BLaER1 treated with 17β-estradiol and CSF1 and Interleukin-3, amounts not matched to agents 10 nM and 100 nM (cell line): ENCODE measurements around the gene MCM9.

Experiments
- H3K27ac ChIP-seq, 11 experiments: shearing (Covaris generic); formaldehyde crosslinking; 2 replicates each; pipeline ENCODE4 v1.8.1; 2022
- H3K27me3 ChIP-seq, 11 experiments: shearing (Covaris generic); formaldehyde crosslinking; 2 replicates each; pipeline ENCODE4 v1.8.1; 2022
- H3K36me3 ChIP-seq, 11 experiments: shearing (Covaris generic); formaldehyde crosslinking; 2 replicates each; pipeline ENCODE4 v1.8.1; 2022
- H3K4me1 ChIP-seq, 10 experiments: shearing (Covaris generic); formaldehyde crosslinking; 2 replicates each; pipeline ENCODE4 v1.8.1; 2022
- H3K4me2 ChIP-seq, 11 experiments: shearing (Covaris generic); formaldehyde crosslinking; 2 replicates each; pipeline ENCODE4 v1.8.1; 2022
- H3K4me3 ChIP-seq, 10 experiments: shearing (Covaris generic); formaldehyde crosslinking; 2 replicates each; pipeline ENCODE4 v1.8.1; 2022
- H3K9ac ChIP-seq, 11 experiments: shearing (Covaris generic); formaldehyde crosslinking; 2 replicates each; pipeline ENCODE4 v1.8.1; 2022
- H3K9me3 ChIP-seq, 11 experiments: shearing (Covaris generic); formaldehyde crosslinking; replicated peaks in 1 of 11; 2 replicates each; pipeline ENCODE4 v1.8.1; 2022
- H4K20me1 ChIP-seq, 11 experiments: shearing (Covaris generic); formaldehyde crosslinking; 2 replicates each; pipeline ENCODE4 v1.8.1; 2022
- Cebpa-rat ChIP-seq, 11 experiments: shearing (Covaris generic); IDR thresholded peaks; 2 replicates each; pipeline ENCODE4 v1.8.1; 2022

Gene MCM9

DNA sequence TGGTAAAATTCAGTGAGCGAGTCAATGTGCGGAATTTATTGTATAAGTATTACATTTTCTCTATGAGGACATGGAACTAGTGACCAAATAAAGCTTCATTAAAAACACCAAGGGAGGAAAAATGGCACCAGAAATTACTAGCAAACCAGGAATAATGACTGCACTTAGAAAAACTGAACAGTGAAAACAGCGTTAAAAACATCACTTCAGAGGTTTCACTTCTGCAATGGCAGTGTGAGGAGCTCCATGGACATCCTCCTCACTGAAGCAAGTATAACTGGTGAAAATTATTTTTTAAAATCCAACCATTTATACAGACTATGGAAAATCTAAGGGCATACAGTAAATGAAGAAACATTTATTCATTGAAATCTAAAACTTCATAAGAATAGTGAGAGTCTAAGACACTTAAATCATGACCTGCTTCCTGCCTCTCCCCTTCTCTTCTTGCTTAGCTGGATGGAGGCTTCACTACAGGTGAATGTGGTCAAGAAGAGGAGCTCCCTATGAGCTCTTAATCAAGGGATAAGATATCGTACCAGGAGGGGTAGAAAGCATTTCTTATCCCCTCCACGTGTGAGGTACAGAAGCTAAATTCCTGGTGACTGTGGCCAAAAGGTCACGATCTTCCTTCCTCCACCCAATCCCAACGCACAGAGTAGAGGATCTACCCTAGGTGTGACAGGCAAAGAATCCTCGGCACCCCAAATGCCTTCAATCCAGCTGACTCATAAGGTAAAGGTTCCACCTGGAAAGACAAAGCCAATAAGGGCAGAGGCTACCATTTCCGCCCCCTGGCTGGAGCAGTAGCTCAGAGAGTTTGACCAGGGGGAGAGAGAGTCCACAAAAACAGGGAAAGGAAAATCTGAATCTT, 53.3 kb downstream of the MCM9 start:
- H3K27me3 ChIP-seq, result no peaks in the 10 kb centered on the region
- H3K9me3 ChIP-seq, result peaks cover 0 to 10% (median 0%) of the 10 kb centered on the region in 11 experiments; a peak in 3 of 22 replicates
- peak overlapping the region in 1 of 11 experiments; percentile 34; a peak in 1 of 22 replicates for H3K27ac ChIP-seq
- no peak overlapping the region for H3K4me3 ChIP-seq
- TF ChIP-seq Cebpa-rat (IDR thresholded peaks at IDR 0.05), result no peak
- H3K4me2 ChIP-seq, result peak overlapping the region; percentile 7 to 64 (median 41); a peak in 20 of 22 replicates
- peaks cover 10 to 27% (median 16%) of the 10 kb centered on the region in 10 experiments for H3K4me1 ChIP-seq
- H4K20me1 ChIP-seq, result peaks cover 0 to 42% (median 0%) of the 10 kb centered on the region in 11 experiments; a peak in 7 of 22 replicates
- no peak overlapping the region for H3K9ac ChIP-seq
- peaks cover 0 to 18% (median 0%) of the 10 kb centered on the region in 11 experiments; a peak in 5 of 22 replicates for H3K36me3 ChIP-seq

DNA sequence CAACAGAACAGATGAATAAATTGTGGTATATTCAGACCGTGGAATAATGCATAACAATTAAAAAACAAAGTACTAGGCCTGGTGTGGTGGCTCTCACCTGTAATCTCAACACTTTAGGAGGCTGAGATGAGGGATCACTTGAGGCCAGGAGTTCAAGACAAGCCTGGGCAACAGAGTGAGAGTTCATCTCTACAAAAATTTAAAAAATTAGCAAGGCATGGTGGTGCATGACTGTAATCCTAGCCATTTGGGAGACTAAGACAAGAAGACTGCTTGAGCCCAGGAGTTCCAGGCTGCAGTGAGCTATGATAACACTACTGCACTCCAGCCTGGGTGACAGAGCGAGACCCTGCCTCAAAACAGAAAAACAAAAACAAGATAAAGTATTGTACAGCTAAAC, 57.2 kb downstream of the MCM9 start:
- H3K36me3 ChIP-seq, result peaks cover 0 to 34% (median 4%) of the 10 kb centered on the region in 11 experiments; a peak in 7 of 22 replicates
- no peak overlapping the region for H3K4me3 ChIP-seq
- no peak overlapping the region for H3K4me2 ChIP-seq
- H3K9me3 ChIP-seq, result peaks cover 0 to 5% (median 0%) of the 10 kb centered on the region in 11 experiments; a peak in 2 of 22 replicates
- TF ChIP-seq Cebpa-rat (IDR thresholded peaks at IDR 0.05), result no peak
- peaks cover 10 to 27% (median 16%) of the 10 kb centered on the region in 10 experiments for H3K4me1 ChIP-seq
- peaks cover 0 to 61% (median 0%) of the 10 kb centered on the region in 11 experiments; a peak in 7 of 22 replicates for H4K20me1 ChIP-seq
- H3K9ac ChIP-seq, result no peak overlapping the region
- no peaks in the 10 kb centered on the region for H3K27me3 ChIP-seq
- H3K27ac ChIP-seq, result no peak overlapping the region

DNA sequence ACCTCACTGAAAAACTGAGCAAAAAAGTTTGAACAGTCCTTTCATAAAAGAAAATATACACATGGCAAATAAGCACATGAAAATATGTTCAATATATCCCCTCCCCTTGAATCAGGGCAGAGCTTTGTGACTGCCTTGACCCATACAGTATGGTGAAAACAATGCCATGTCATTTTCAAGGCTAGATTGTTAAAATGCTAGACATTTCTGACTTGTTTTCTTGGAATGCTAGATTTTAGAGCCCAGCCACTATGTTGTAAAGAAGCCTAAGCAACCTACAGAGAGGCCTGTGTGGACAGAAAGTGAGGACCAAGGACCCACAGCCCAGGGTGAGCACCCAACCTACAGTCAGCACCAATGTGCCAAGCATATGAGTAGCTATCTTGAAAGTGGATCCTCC, 58.1 kb downstream of the MCM9 start:
- Histone ChIP-seq H3K9ac (no peak overlapping the region), H3K36me3 (peaks cover 0 to 34% (median 4%) of the 10 kb centered on the region in 11 experiments; a peak in 7 of 22 replicates), H3K4me1 (peaks cover 8 to 22% (median 13%) of the 10 kb centered on the region in 10 experiments), H3K27me3 (no peaks in the 10 kb centered on the region), H3K4me2 (no peak overlapping the region), H3K4me3 (no peak overlapping the region), H4K20me1 (peaks cover 0 to 61% (median 0%) of the 10 kb centered on the region in 11 experiments; a peak in 7 of 22 replicates), H3K27ac (no peak overlapping the region), H3K9me3 (peaks cover 0 to under 1% (median 0%) of the 10 kb centered on the region in 11 experiments; a peak in 2 of 22 replicates)
- no peak for TF ChIP-seq Cebpa-rat (IDR thresholded peaks at IDR 0.05)

DNA sequence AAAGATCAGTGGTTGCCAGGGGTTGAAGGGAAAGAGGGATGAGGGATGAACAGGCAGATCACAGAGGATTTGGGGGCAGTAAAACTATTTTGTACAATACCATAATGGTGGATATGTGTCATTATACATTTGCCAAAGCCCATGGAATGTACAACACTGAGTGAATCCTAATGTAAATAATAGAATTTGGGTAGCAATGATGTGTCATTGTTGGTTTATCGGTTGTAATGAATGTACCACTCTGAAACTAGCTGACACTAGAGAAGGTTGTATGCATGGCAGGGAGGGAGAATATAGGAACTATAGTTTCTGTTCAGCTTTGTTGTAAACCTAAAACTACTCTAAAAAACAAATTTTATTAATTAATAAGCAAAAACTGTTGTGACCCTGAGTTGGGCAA, 58.8 kb downstream of the MCM9 start:
- peaks cover 0 to 7% (median 0%) of the 10 kb centered on the region in 11 experiments; a peak in 2 of 22 replicates for H3K9me3 ChIP-seq
- no peak overlapping the region for H3K27ac ChIP-seq
- H3K9ac ChIP-seq, result no peak overlapping the region
- no peak for TF ChIP-seq Cebpa-rat (IDR thresholded peaks at IDR 0.05)
- H3K4me1 ChIP-seq, result peaks cover 3 to 16% (median 7%) of the 10 kb centered on the region in 10 experiments
- H3K36me3 ChIP-seq, result peaks cover 0 to 40% (median 5%) of the 10 kb centered on the region in 11 experiments; a peak in 10 of 22 replicates
- no peak overlapping the region for H3K4me2 ChIP-seq
- peaks cover 0 to 60% (median 0%) of the 10 kb centered on the region in 11 experiments; a peak in 5 of 22 replicates for H4K20me1 ChIP-seq
- no peak overlapping the region for H3K4me3 ChIP-seq
- H3K27me3 ChIP-seq, result no peaks in the 10 kb centered on the region

DNA sequence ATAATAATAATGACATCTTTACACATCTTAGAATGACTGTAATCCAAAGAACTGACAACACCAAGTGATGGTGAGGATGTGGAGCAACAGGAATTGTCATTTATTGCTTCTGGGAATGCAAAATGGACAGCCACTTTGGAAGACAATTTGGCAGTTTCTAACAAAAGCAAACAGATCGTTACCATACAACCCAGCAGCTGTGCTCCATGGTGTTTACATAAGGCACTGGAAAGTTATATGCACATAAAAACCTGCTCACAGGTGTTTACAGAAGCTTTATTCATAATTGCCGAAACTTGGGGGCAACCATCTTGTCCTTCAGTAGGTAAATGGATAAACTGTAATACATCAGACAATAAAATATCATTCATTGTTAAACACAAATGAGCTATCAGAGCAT, 59.3 kb downstream of the MCM9 start:
- Histone ChIP-seq H3K27ac (no peak overlapping the region), H4K20me1 (peaks cover 0 to 55% (median 0%) of the 10 kb centered on the region in 11 experiments; a peak in 5 of 22 replicates), H3K4me3 (no peak overlapping the region), H3K9ac (no peak overlapping the region), H3K27me3 (no peaks in the 10 kb centered on the region), H3K36me3 (peaks cover 0 to 44% (median 5%) of the 10 kb centered on the region in 11 experiments; a peak in 10 of 22 replicates), H3K4me2 (no peak overlapping the region), H3K4me1 (peaks cover 0 to 10% (median 2%) of the 10 kb centered on the region in 10 experiments; a peak in 10 of 20 replicates), H3K9me3 (peaks cover 0 to 7% (median 0%) of the 10 kb centered on the region in 11 experiments; a peak in 4 of 22 replicates)
- TF ChIP-seq Cebpa-rat (IDR thresholded peaks at IDR 0.05), result no peak

DNA sequence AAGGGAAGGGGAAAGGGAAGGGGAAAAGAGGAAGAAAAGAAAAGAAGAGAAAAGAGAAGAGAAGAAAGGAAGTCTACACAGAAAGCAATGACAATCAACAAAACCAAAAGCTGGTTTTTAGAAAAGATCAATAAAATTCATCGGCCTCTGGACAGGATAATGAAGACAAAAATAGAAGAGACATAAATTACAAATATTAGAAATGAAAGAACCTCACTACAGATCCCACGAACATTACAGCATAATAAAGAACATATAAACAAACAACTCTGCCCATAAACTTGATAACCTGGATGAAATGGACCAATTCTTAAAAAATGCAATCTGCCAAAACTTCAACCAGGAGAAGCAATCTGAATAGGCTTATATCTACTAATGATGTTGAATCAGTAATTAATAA, 61.7 kb downstream of the MCM9 start:
- H3K9ac ChIP-seq, result no peak overlapping the region

DNA sequence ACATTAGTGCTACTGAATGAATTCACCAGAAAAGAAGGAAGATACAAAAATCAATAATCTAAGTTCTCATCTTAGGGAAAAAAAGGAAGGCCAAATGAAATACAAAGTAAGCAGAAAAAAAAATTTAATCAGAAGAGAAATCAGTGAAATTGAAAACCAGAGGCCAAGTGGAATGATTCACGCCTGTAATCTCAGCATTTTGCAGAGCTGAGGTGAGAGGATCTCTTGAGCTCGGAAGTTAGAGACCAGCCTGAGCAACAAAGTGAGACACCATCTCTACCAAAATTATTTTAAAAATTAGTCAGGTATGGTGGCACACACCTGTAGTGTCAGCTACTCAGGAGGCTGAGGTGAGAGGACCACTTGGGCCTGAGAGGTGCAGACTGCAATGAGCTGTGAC, 62.2 kb downstream of the MCM9 start:
- Histone ChIP-seq H4K20me1 (peaks cover 0 to 50% (median 0%) of the 10 kb centered on the region in 11 experiments; a peak in 4 of 22 replicates), H3K4me2 (no peak overlapping the region), H3K27me3 (no peaks in the 10 kb centered on the region), H3K27ac (no peak overlapping the region), H3K4me3 (no peak overlapping the region), H3K9ac (no peak overlapping the region), H3K36me3 (peaks cover 0 to 37% (median 5%) of the 10 kb centered on the region in 11 experiments; a peak in 11 of 22 replicates), H3K4me1 (no peaks in the 10 kb centered on the region), H3K9me3 (peaks cover 11 to 29% (median 21%) of the 10 kb centered on the region in 11 experiments; a peak in 20 of 22 replicates)
- no peak for TF ChIP-seq Cebpa-rat (IDR thresholded peaks at IDR 0.05)

More for the DNA sequence above, 61.7 kb downstream of the MCM9 start:
- no peak for TF ChIP-seq Cebpa-rat (IDR thresholded peaks at IDR 0.05)
- H3K4me3 ChIP-seq, result no peak overlapping the region
- H3K36me3 ChIP-seq, result peaks cover 0 to 37% (median 5%) of the 10 kb centered on the region in 11 experiments; a peak in 11 of 22 replicates
- H3K27ac ChIP-seq, result no peak overlapping the region
- H3K4me1 ChIP-seq, result no peaks in the 10 kb centered on the region
- no peak overlapping the region for H3K4me2 ChIP-seq
- H4K20me1 ChIP-seq, result peaks cover 0 to 54% (median 0%) of the 10 kb centered on the region in 11 experiments; a peak in 4 of 22 replicates
- H3K27me3 ChIP-seq, result no peaks in the 10 kb centered on the region
- H3K9me3 ChIP-seq, result peaks cover 11 to 24% (median 19%) of the 10 kb centered on the region in 11 experiments; a peak in 20 of 22 replicates

DNA sequence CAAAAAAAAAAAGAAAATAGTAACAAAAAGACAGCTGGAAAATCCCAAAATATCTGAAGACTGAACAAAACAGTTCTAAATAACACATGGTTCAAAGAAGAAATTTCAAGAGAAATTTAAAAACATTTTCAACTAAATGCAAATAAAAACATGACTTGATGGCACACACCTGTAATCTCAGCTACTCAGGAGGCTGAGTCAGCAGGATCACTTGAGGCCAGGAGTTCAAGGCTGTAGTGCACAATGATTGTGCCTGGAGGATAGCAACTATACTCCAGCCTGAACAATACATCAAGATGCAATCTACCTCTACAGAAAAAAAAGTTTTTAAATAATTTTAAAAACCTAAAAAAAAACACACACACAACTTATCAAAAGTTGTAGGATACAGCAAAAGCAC, 62.6 kb downstream of the MCM9 start:
- Histone ChIP-seq H3K4me2 (no peak overlapping the region), H3K36me3 (peaks cover 0 to 33% (median 5%) of the 10 kb centered on the region in 11 experiments; a peak in 10 of 22 replicates), H4K20me1 (peaks cover 0 to 46% (median 0%) of the 10 kb centered on the region in 11 experiments; a peak in 4 of 22 replicates), H3K9ac (no peak overlapping the region), H3K9me3 (peaks cover 11 to 33% (median 23%) of the 10 kb centered on the region in 11 experiments; a peak in 20 of 22 replicates), H3K4me3 (no peak overlapping the region), H3K27me3 (no peaks in the 10 kb centered on the region), H3K4me1 (no peaks in the 10 kb centered on the region), H3K27ac (no peak overlapping the region)
- no peak for TF ChIP-seq Cebpa-rat (IDR thresholded peaks at IDR 0.05)

DNA sequence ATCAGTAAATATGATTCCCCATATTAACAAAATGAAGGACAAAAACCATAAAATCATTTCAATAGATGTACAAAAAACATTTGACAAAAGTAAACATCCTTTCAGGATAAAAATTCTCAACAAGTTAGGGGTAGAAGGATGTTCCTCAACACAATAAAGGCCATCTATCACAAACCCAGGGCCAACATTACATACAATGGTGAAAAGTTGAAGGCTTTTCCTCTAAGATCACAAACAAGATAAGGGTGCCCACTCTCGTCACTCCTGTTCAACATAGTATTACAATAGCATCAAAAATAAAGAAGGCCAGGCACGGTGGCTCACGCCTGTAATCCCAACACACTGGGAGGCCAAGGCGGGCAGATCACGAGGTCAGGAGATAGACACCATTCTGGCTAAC, 63.6 kb downstream of the MCM9 start:
- no peak overlapping the region for H3K27ac ChIP-seq

More for the DNA sequence above, 63.6 kb downstream of the MCM9 start:
- Histone ChIP-seq H3K4me1 (no peaks in the 10 kb centered on the region), H3K4me3 (no peak overlapping the region), H3K36me3 (peaks cover 0 to 27% (median 7%) of the 10 kb centered on the region in 11 experiments; a peak in 8 of 22 replicates), H3K9me3 (peaks cover 18 to 43% (median 32%) of the 10 kb centered on the region in 11 experiments; a peak in 20 of 22 replicates), H3K9ac (no peak overlapping the region), H3K27me3 (no peaks in the 10 kb centered on the region), H4K20me1 (peaks cover 0 to 48% (median 0%) of the 10 kb centered on the region in 11 experiments; a peak in 2 of 22 replicates), H3K4me2 (no peak overlapping the region)
- no peak for TF ChIP-seq Cebpa-rat (IDR thresholded peaks at IDR 0.05)
